ENCODE results near the gene ALDH5A1. TPM values are rescaled to one million over a fixed set of nuclear protein-coding genes. Genes with fewer than 3 reads are reported as not detected.

The ALDH5A1 gene
- total RNA-seq, 2 donors from 2014 or later, result 11.1 to 22.6 TPM

- Histone ChIP-seq H3K9me3 (no peaks in the 10 kb centered on the region), H3K27ac (no peak overlapping the region), H3K4me1 (replicated peaks) (peaks cover 4% of the 10 kb centered on the region), H3K36me3 (no peaks in the 10 kb centered on the region), H3K27me3 (replicated peaks; ENCODE audit: insufficient read depth) (no peaks in the 10 kb centered on the region), H3K4me3 (no peak overlapping the region)
- DNase-seq (ENCODE audit: low spot score), result no peak
- 100% methylated on average over 3 of the region's 3 CpGs for WGBS
- intact Hi-C loops (cut with DNase I), result no loop called here
- TF ChIP-seq POLR2AphosphoS5 (IDR thresholded peaks at IDR 0.05) (no peak), POLR2A (IDR thresholded peaks at IDR 0.05) (no peak), CTCF (IDR thresholded peaks at IDR 0.05) (no peak)
Observed at GRCh38 chr6:24535210-24535609, 40.4 kb downstream of the ALDH5A1 start.

GRCh38 chr6:24536466-24536865 is 41.7 kb downstream of the ALDH5A1 start:
- no peak for TF ChIP-seq CTCF (IDR thresholded peaks at IDR 0.05)
- H3K4me3 ChIP-seq, result no peak overlapping the region
- 27% methylated on average over 4 of the region's 4 CpGs for WGBS
- no peak overlapping the region for H3K27ac ChIP-seq
- peaks cover 4% of the 10 kb centered on the region for H3K4me1 ChIP-seq (replicated peaks)
- no peaks in the 10 kb centered on the region for H3K36me3 ChIP-seq
- H3K9me3 ChIP-seq, result no peaks in the 10 kb centered on the region
- intact Hi-C loops (cut with DNase I), result no loop called here
- H3K27me3 ChIP-seq (replicated peaks; ENCODE audit: insufficient read depth), result no peaks in the 10 kb centered on the region
- no peak for DNase-seq (ENCODE audit: low spot score)

- no peak for TF ChIP-seq POLR2A (IDR thresholded peaks at IDR 0.05)
- TF ChIP-seq POLR2AphosphoS5 (IDR thresholded peaks at IDR 0.05), result no peak
- no peak for TF ChIP-seq CTCF (IDR thresholded peaks at IDR 0.05)
- DNase-seq (ENCODE audit: low spot score), result no peak
- Histone ChIP-seq H3K4me3 (no peak overlapping the region), H3K36me3 (no peaks in the 10 kb centered on the region), H3K27me3 (replicated peaks; ENCODE audit: insufficient read depth) (no peaks in the 10 kb centered on the region), H3K9me3 (no peaks in the 10 kb centered on the region), H3K4me1 (replicated peaks) (peaks cover 4% of the 10 kb centered on the region), H3K27ac (no peak overlapping the region)
- intact Hi-C loops (cut with DNase I), result no loop called here
- WGBS, result 87% methylated on average over 8 of the region's 8 CpGs
Observed at GRCh38 chr6:24537082-24537699, 42.4 kb downstream of the ALDH5A1 start.

GRCh38 chr6:24537771-24538385 is 43.1 kb downstream of the ALDH5A1 start:
- no peak overlapping the region for H3K4me3 ChIP-seq
- H3K27me3 ChIP-seq (replicated peaks; ENCODE audit: insufficient read depth), result no peaks in the 10 kb centered on the region
- peaks cover 4% of the 10 kb centered on the region for H3K4me1 ChIP-seq (replicated peaks)
- DNase-seq (ENCODE audit: low spot score), result no peak
- no peak for TF ChIP-seq POLR2A (IDR thresholded peaks at IDR 0.05)
- no peak for TF ChIP-seq POLR2AphosphoS5 (IDR thresholded peaks at IDR 0.05)
- no peak for TF ChIP-seq CTCF (IDR thresholded peaks at IDR 0.05)
- H3K9me3 ChIP-seq, result no peaks in the 10 kb centered on the region
- no peaks in the 10 kb centered on the region for H3K36me3 ChIP-seq
- no peak overlapping the region for H3K27ac ChIP-seq
- intact Hi-C loops (cut with DNase I), result no loop called here
- 91% methylated on average over 8 of the region's 8 CpGs for WGBS

GRCh38 chr6:24539416-24539815 is 44.6 kb downstream of the ALDH5A1 start:
- Histone ChIP-seq H3K36me3 (no peaks in the 10 kb centered on the region), H3K27me3 (replicated peaks; ENCODE audit: insufficient read depth) (no peaks in the 10 kb centered on the region), H3K4me3 (no peak overlapping the region), H3K27ac (no peak overlapping the region), H3K4me1 (replicated peaks) (peaks cover 4% of the 10 kb centered on the region), H3K9me3 (no peaks in the 10 kb centered on the region)
- 90% methylated on average over 8 of the region's 8 CpGs for WGBS
- intact Hi-C loops (cut with DNase I), result no loop called here
- TF ChIP-seq POLR2A (IDR thresholded peaks at IDR 0.05) (no peak), CTCF (IDR thresholded peaks at IDR 0.05) (no peak), POLR2AphosphoS5 (IDR thresholded peaks at IDR 0.05) (no peak)
- no peak for DNase-seq (ENCODE audit: low spot score)
